Gastroesophageal sphincter (tissue), 3 donors: ENCODE data around the gene AP1S1.

Experiments
- CTCF ChIP-seq, 4 experiments: fragments of 200-600 bp in 2 of 4; fragments of 450-650 bp in 2 of 4; sonication (generic) in 1 of 4; IDR thresholded peaks; one replicate each; pipeline ENCODE4 v1.5.1; 2017 to 2019; ENCODE audit warnings: antibody characterized with exemption in 4 of 4, mild to moderate bottlenecking in 2 of 4, moderate library complexity in 2 of 4
- POLR2AphosphoS5 ChIP-seq: sonication (generic); formaldehyde crosslinking; IDR thresholded peaks from one replicate; pipeline ENCODE4 v1.6.1; 2017; ENCODE audit warnings: antibody characterized with exemption

GRCh38 chr7:101210143-101210542 lies 55.9 kb downstream of the AP1S1 start:
- TF ChIP-seq CTCF (IDR thresholded peaks at IDR 0.05) (no peak), POLR2AphosphoS5 (no peak)
